GM18907 (cell line): Measurements from ENCODE around the gene SAMD1.

ENCODE experiments used
- ATAC-seq: cut with Tn5 transposase; IDR thresholded peaks from one replicate; pipeline ENCODE4 v1.9.1; 2021; ENCODE audit warnings: mild to moderate bottlenecking, moderate library complexity; ENCODE audit not compliant: unreplicated experiment

The SAMD1 gene

DNA sequence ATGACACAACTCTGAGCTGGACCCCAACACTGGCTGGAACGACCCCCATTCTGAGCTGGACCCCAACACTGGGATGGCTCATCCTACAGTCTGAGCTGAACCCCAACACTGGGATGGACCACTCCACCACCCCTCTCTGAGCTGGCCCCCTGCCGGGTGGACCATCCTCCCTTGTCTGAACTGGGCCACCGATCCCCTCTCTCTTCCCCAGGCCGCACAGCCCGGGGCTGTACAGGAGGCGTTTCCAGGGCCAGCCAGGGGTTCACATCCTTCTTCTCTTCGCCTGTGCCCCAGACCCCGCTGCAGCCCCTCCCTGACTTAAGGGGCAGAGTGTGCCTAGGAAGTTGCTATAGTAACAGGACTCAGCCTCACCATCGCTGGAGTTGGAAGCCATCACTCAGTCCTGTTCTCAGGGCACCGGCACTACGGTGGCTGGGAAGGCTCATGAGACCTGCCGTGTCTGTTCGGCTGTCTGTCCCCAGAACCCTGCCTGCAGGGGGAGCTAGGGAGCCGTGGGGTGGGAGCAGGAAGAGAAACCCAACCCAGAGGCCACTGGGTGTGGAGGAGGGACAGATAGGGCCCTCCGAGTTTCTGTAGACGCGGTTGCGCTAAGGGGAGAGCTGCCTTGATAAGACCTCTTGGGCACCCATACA is 23.3 kb upstream of the SAMD1 start:
- ATAC-seq = no peak

DNA sequence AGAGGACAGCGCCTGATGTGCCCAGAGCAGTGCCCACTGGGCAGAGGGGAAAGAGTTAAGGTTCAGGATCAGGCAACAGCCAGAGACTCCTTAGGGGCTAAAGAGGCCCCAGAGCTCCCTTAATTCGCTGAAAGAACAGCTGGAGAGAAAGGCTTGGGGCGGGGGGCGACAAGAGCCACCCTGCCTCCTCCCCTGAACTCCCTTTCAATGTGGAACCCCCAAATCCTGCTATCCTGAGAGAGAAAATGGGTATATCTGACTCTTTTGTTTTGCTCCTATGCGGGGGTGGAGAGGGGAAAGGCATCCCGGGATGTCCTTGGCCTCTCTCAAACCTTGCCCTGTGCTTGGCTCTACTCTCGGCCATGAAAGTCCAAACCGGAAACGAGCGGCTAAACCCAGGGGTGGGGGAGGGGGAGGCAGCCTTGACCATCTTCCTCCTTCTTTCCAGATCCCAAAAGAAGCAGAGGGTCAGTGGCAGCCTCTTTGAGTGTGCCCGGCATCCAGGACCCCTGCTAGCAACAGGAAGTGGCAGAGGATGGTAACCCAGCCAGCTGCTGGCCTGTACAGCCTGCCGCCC is 22.3 kb upstream of the SAMD1 start:
- no peak for ATAC-seq

DNA sequence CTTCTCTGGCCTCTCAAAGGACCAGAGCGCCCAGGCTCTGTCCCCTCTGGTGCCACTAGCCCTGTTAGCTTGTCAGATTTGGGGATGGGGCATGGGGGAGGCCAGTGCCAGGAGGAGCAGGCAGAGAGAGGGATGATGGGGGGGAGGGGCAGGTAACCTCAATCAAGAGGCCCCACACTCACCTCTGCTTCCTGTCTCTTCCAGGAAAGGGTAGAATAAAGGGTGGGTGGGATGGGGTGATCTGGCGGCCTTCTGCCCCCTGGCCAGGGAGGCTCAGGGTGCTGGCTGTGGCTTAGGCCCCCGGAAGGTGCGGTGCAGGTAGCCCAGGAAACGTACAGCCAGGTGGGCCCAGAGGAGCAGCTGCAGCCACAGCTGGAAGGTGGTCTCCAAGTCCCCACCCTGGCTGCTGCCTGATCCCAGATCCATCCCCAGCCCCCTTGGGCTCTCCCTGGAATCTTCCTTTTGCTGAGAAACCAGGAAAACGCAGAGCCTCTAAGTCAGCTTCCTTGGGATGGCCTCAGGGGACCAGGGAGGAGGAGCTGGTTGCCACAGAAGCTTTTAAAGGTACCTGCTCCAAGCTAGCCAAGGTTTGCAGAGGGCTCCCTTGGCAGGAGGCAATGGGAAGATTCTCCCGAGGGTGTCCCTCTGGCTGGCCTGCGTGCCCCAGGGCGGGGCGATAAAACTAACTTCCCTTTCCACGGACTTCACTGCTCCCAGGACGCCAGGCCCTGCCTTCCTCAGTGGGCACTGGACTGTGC is 21.7 kb upstream of the SAMD1 start:
- ATAC-seq = no peak

DNA sequence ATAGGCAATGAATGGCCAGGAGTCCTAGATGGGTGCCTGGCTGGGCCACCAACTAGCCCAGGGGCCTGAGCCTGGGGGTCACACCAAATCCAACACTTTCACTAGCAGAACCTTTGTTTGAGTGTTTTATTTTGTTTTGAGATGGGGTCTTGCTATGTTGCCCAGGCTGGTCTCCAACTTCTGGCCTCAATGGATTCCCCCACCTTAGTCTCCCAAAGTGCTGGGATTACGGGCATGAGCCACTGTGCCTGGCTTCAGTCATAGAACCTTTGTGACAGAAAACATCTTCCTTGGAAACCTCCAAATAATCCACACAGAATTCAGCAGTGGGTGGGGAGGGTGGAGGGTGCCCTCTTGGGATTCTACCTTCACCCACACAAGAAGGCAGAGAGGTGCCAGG is 20.9 kb upstream of the SAMD1 start:
- no peak for ATAC-seq

DNA sequence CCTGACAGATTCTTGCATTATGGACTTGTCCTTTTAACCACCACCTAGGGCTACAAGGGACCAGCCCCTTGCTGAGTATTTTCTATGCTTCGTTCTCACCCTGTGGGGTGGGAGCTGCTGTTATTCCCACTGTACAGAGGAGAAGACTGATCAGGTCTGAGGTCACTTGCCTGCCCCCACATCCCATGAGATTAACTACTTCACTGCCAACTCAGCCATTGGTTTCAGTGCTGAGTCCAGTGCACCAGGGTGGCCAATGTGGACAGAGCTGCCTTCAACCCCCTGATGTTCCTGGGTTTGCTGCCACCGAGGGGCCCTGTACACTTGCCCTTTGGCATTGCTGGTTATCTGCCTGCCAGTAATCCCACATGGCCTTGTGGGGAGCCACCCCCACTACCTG is 20.1 kb upstream of the SAMD1 start:
- ATAC-seq = no peak

DNA sequence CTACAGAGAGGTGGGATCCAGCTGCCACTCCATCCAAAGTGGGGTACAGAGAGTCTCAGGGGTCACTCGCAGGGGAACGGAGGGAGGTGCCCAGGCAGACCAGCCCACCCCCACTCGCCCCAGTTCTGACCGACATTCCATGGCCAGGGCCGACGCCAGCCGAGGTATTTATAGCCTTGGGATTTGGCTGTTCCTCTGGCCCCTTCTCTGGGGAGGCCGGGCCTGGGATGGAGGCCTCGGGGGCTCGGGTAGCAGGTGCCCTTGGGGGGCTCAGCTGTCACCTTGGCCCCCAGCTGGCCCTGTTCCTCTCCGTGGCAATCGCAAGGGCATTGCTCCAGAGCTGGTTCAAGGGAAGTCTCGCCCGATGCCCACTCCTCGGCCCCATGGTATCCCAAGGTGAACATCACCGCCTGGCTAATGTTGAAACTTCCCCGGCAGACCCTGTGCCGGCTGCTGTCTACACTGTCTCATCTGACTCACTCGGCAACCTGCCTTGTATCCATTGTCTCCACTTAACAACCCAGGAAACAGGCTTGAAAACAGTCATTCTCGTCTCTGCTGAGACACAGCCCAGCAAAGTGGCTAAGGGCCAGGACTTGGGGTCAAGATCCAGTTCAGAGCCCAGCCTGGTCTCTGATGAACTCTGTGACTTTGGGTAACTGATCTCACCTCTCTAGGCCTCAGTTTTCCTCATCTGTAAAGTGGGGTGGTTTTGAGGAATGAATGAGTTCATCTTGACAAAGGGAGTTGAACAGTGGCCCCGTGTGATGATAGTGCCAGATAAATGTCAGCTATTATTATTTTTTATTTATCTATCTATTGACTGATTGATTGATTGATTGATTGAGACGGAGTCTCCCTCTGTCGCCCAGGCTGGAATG is 17.3 kb upstream of the SAMD1 start:
- no peak for ATAC-seq

DNA sequence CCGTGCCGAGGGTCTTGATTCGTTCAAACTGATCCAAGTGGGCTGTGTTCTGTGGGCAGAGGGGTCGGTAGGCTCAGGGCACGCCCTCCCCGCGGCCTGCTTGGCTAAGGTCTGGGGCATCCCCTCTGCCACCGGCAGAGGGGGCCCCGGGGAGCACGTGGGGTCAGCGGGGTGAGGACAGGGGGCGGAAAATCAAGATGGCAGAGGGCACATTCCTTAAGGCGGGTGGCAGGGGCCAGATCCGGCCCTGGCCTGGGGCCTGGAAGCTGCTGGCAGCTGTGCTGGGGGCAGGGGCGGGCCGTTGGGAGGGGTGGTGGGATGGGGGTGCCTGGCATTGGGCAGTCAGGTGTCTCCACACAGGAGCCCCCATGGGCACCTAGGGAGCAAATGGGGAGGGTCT is 16.3 kb upstream of the SAMD1 start:
- no peak for ATAC-seq

DNA sequence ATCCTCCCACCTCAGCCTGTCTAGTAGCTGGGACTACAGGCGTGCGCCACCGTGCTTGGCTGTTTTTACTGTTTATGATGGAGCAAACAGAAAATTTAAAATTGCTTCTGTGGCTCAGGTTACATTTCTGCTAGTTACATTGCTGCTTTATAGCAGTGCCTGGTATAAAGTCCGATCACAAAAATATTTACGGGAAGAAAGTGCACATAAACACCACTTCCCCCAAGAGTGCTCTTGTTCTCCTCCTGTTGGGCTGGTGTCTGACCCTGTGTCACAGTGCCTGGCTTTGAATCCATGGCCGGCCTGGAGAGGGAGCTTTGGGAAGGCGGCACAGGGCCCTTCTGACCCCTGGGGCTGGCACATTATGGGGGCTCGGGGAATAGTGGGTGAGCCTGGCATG is 15.1 kb upstream of the SAMD1 start:
- ATAC-seq = no peak

DNA sequence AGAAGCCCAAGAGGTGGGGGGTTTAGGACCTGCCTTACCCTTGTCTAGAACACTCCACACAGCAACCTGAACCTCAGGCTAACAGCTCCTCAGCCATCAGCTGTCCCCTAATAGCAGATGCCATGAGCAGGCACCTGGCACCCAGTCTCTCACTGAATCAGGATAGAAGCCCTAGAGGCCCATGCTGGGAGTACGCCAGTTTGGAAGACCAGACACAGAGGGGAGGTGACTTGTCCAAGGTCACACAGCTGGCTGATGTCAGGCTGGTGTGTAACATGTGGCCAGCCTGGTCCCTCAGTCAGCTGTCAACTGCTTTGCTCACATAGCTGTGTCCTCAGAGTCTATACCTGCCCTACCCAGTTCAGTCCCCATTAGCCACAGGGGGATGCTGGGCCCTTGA is 12.8 kb upstream of the SAMD1 start:
- no peak for ATAC-seq

DNA sequence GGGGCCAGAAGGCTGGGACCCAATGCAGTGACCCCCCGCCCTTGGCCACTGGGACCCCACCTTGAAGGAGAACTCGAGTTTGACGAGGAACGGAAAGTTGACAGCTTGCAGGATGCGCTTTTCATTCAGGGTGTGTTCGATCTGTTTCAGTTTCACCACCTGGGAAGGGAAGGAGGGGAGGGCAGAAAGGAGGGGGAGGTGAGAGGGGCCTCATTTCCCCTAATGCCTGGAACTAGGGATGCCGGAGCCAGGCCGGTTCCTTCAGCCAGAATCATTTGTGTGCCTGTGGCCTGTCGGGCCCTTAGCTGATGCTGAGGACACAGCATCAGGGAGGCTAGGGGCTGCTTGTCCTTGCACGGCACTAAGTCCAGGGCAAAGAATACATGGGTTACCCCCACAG is 12.2 kb upstream of the SAMD1 start:
- ATAC-seq = no peak

DNA sequence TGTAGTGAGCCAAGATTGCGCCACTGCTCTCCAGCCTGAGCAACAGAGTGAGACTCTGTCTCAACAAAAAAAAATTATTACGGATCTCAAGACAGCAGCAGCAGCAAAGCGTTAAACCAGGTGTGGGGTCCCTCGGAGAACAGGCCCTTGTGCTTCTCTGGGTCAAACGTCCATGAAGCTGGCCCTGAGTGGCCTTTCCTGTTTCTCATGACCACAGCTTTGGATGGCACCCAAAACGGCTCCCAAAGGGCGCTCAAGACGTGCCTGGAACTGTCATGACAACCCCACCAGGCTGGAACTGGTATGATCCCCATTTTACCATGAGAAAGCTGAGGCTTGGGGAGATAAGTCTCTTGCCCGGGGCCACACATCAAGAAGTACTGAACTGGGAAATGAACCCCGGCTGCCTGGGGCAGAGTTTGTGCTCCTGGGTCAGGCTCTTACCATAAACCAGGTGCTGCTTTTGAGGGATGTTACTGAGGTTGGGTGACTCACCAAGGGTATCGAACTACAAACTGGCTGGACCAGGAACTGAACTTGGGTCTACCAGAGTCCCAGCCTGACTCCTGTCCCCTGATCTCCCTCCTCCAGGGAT is 11.6 kb upstream of the SAMD1 start:
- no peak for ATAC-seq

DNA sequence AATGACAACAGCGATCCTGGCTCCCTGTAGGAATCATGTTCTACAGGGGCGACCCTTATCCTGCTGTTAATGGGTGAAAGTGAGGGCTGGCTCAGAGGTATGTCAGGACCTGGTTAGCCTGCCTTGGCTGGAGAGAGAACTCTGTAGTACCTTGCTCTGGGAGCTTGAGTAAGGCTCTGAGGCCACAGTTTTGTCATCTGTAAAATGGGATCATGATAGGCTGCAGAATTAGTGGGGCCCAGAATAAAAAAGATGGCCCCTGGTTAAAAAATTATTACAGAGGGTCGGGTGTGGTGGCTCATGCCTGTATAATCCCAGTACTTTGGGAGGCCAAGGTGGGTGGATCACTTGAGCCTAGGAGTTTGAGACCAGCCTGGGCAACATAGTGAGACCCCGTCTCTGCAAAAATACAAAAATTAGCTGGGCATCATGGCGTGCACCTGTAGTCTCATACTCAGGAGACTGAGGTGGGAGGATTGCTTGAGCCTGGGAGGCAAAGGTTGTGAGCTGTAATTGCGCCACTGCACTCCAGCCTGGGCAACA is 10.5 kb upstream of the SAMD1 start:
- no peak for ATAC-seq

DNA sequence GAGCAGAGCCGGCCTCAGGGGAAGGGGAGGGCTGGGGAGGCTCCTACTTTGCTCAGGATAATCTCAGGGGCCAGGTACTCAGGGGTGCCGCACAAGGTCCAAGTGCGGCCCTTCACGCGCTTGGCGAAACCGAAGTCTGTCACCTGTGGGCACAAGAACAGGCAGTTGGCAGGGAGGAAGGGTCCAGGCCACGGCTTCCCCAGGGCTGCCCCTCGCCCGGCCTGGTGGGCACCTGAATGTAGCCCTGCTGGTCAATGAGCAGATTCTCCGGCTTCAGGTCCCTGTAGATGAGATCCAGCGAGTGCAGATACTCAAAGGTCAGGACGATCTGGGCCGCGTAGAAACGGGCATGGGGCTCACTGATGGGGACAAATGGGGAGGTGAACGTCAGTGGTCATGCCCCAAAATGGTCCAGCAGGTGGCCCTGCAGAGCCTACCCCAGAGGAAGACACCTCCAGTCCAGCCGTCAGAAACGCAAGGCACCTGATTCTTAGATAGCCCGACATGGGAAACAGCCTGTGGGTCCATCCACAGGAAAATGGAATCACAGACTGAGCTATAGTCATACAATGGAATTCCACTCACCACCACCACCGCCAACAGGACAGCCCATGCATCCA is 7.1 kb upstream of the SAMD1 start:
- ATAC-seq = no peak

DNA sequence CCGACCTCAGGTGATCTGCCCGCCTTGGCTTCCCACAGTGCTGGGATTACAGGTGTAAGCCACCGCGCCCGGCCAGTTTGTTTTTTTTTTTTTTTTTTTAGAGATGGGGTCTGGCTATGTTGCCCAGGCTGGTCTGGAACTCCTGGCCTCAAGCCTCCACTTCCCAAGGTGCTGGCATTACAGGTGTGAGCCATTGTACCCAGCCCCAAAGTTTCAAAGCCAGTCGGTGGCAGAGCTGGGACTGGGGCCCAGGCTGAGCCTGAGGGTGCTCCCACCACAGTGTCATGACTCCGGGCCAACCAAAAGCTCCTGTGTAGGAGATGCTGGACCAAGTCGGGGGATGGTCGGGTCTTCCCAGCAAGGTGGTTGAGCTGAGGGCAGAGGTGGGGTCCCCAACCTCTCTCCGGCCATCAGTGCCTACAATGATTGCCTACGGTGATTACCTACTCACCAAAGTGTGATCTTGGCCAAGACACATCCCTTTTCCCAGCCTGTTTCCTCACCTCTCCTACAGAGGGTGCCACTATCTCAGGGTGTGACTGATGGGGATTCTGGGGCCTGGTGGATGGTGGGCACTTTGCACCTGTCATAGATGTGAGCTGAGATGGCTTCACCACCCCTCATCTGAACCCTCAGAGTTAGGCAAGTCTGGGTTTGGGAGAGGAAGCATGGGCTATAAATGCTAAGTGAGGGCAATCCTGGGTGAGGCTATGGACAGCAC is 5.9 kb upstream of the SAMD1 start:
- no peak for ATAC-seq

DNA sequence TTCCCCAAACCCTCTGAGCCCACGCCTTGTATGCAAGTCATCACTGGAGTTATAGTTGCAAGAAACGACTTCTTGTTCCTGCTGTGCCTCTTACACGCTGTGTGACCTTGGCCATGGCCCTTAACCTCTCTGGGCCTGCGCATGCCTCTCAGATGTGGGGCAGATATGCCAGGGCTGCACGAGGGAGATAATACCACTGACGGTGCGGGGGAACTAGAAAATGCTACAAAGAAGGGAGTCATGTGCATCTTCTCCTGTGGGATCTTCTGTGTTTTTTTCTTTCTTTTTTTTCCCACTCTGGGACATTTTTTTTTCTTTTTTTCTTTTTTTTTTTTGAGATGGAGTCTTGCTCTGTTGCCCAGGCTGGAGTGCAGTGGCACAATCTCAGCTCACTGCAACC is 4.3 kb upstream of the SAMD1 start:
- ATAC-seq = no peak

DNA sequence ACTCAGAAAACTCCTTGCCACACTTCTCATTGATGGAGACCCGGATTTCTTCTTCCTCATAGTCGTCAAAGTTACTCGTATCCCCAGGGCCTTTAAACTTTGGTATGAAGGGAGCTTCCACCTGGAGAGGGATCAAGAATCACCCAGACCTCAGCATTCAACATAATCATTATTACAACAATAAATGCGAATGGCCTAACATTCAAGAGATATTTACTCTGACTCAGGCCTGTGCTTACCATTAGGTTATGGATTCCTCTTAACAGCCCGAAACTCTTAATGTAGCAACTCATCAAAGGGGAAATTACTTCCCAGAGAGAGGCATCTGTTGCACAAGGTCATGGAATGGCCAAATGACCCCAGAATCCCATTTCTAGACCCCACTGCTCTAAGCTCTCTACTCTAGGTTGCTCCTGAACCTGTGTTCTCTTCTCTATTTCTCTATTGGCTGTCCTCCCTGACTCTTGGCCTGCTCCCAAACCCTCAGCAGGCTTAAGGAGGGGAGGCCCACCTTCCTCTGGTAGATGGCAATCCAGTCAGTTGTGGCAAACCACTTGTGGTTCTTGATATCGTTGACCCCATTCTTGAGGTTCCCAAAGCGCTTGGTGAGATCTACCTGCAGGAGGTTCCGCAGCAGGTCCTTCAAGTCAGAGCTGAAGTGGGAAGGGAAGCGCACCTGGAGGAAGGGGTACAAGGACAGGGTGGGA is 2.7 kb upstream of the SAMD1 start:
- ATAC-seq = no peak

DNA sequence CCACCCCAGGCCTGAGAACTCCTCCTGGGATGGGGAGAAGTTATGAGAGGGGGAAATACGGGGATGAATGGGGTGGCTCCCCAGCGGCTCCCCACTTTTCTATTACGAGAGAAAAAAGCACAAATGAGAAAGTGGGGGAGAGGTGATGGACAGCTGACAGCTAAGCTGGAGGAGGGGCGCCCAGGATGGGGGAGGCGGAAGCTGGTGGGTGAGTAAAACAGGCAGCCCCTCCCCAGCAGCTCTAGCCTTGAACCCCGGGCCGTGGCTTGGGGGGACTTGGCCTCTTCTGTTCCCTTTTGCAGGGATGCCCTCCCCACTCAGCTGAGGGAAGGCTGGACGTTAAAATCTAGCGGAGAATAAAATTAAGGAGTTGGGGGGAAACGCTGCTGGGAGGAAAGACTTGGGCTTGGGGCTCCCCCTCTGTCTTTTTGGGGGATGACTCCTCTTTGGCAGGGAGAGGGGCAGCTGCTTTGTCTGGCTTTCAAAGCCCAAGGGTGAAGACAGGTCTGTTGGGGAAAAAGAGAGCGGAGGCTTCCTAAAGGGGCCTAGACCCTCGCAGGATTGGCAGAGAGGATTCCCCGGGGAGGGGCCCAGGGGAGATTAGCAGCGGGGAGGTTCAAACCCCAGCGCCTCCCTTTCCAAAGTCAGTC is 1.4 kb upstream of the SAMD1 start:
- peak; percentile 6 for ATAC-seq

DNA sequence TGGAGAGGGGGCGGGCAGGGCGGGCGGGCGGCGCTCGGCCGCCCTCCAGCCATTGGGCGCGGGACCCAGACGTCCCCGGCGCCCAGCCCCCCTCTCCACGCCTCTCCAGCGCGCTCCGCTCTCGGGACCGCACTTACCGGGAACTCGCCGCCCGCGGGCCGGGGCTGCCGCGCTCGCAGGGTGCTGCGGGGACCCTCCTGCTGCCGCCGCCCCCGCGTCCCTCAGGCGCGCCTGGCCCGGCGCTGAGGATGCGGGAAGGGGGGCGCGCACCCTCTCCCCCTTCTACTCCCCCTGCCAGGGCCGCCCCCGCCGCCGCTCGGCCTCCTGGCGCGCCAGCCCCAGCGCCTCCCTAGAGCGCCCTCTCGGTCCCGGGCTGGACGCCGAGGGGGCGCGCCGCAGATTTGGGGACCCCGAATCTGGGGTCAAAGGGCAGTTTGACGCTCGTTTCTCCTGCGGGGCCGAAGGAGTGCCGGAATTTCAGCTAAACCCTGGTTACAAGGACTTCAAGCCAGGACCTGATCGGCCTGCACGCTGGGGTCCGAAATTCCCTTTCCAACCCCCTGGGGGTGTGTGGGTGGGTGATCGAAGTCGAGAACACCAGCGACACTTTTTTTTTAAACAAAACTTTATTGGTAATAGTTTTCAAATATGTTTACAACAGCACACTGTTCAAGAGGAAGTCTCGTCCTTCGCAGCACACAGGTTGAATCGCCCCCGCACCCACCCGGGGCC is 696 bp upstream of the SAMD1 start:
- peak; percentile 54 for ATAC-seq
